ENCODE results near the gene RNF20. TPM values are rescaled to one million over a fixed set of nuclear protein-coding genes. Genes with fewer than 3 reads are reported as not detected.

Gene RNF20
- total and polyA plus RNA-seq, 2 donors (not counting 1 experiment from before 2014, with no cell fraction given): 5.7 to 56.4 TPM

DNA sequence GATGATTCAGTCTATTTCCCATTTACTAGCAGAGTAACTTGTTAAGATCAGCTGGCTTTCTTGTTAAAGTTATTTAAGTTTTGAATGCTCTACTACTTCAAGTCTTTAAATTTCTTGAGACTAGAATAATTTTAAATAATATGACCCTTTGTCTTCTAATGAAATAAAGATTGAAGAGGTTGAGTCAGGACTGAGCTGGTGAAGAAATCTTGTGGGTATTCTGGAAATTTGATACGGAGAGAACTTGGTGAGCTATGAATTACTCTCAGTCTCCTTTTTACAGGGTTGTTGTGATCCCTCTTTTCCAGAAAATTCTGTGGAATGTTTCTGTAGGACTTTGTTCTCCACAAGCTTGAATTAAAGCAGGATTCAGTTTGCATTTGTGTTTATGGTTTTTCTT is 29.3 kb downstream of the RNF20 start:
- Histone ChIP-seq H4K20me1 (ENCODE audit: control insufficient read depth, insufficient read depth, low read length, poor library complexity, severe bottlenecking) (peaks cover 3% of the 10 kb centered on the region), H3K79me2 (ENCODE audit: control insufficient read depth, insufficient read depth, low read length) (no peaks in the 10 kb centered on the region), H3K9me3 (ENCODE audit: control extremely low read depth in 1 of 3, control insufficient read depth in 2 of 3, insufficient read depth in 1 of 3, low read length in 2 of 3) (no peaks in the 10 kb centered on the region), H3K4me3 (ENCODE audit: control extremely low read depth in 1 of 5, extremely low read depth in 1 of 5, insufficient read depth in 1 of 5, low read depth in 2 of 5, low read length in 4 of 5) (no peak overlapping the region), H2AFZ (ENCODE audit: insufficient read depth, low read depth, low read length, poor library complexity, severe bottlenecking) (no peak overlapping the region), H3K4me2 (replicated peaks; ENCODE audit: low read depth, low read length, poor library complexity, severe bottlenecking) (no peak overlapping the region), H3K36me3 (replicated peaks in 1 of 2; ENCODE audit: control extremely low read depth in 1 of 2, control insufficient read depth in 1 of 2, extremely low read depth in 1 of 2, insufficient read depth in 2 of 2, low read length in 1 of 2) (peaks cover 3 to 73% of the 10 kb centered on the region in 2 experiments), H3K9ac (ENCODE audit: low read length) (no peak overlapping the region), H3K27ac (ENCODE audit: low read length in 2 of 2) (no peak overlapping the region), H3K4me1 (ENCODE audit: control insufficient read depth in 2 of 2, insufficient read depth in 2 of 2, low read length in 2 of 2) (no peaks in the 10 kb centered on the region), H3K27me3 (replicated peaks in 1 of 4; ENCODE audit: control extremely low read depth in 1 of 4, control insufficient read depth in 3 of 4, insufficient read depth in 4 of 4, low read length in 3 of 4) (no peaks in the 10 kb centered on the region)
- WGBS (ENCODE audit: insufficient coverage): no CpG with 5 or more reads among the region's 1 CpG
- no peaks in the 10 kb centered on the region for H3K4me1 Mint-ChIP-seq
- intact Hi-C loops (cut with micrococcal nuclease): no loop called here
- ChIA-PET POLR2A (no interaction called here), CTCF (no interaction called here)
- no peaks in the 10 kb centered on the region for H3K27me3 Mint-ChIP-seq
- no peak for TF ChIP-seq EZH2 (IDR thresholded peaks at IDR 0.05; ENCODE audit: borderline replicate concordance, insufficient read depth, low read depth, low read length, poor library complexity, severe bottlenecking)
- TF ChIP-seq, protein P1, sequence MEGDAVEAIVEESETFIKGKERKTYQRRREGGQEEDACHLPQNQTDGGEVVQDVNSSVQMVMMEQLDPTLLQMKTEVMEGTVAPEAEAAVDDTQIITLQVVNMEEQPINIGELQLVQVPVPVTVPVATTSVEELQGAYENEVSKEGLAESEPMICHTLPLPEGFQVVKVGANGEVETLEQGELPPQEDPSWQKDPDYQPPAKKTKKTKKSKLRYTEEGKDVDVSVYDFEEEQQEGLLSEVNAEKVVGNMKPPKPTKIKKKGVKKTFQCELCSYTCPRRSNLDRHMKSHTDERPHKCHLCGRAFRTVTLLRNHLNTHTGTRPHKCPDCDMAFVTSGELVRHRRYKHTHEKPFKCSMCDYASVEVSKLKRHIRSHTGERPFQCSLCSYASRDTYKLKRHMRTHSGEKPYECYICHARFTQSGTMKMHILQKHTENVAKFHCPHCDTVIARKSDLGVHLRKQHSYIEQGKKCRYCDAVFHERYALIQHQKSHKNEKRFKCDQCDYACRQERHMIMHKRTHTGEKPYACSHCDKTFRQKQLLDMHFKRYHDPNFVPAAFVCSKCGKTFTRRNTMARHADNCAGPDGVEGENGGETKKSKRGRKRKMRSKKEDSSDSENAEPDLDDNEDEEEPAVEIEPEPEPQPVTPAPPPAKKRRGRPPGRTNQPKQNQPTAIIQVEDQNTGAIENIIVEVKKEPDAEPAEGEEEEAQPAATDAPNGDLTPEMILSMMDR (IDR thresholded peaks at IDR 0.05): no peak
- no peaks in the 10 kb centered on the region for H3K9me3 Mint-ChIP-seq (ENCODE audit: insufficient read depth)
- DNase-seq: no peak
- H3K4me3 Mint-ChIP-seq: no peak overlapping the region
- no peak for ATAC-seq (ENCODE audit: low read depth)
- H3K27ac Mint-ChIP-seq: no peak overlapping the region

DNA sequence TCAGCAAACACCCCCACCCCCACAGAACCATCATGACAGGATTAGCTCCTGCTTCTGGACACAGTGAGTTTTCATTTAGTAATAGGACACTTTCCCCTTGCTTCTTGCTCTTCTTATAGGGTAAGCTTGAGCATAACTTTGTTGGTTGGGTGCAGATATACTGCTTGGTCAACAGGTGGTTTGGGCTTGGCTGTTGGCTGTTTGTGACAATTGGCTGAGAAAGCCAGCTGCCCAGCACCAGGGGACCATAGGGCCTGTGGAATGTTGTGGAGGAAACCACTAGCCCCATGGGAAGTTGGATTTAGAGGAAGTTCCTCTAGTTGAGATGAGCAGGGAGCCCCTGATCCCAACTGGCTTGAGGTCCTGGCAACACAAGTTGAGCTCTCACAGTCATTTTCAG is 30.6 kb downstream of the RNF20 start:
- no peak overlapping the region for H2AFZ ChIP-seq (ENCODE audit: insufficient read depth, low read depth, low read length, poor library complexity, severe bottlenecking)
- no peaks in the 10 kb centered on the region for H3K4me1 ChIP-seq (ENCODE audit: control insufficient read depth in 2 of 2, insufficient read depth in 2 of 2, low read length in 2 of 2)
- peaks cover 6 to 66% of the 10 kb centered on the region in 2 experiments for H3K36me3 ChIP-seq (replicated peaks in 1 of 2; ENCODE audit: control extremely low read depth in 1 of 2, control insufficient read depth in 1 of 2, extremely low read depth in 1 of 2, insufficient read depth in 2 of 2, low read length in 1 of 2)
- H3K27me3 Mint-ChIP-seq: no peaks in the 10 kb centered on the region
- H3K79me2 ChIP-seq (ENCODE audit: control insufficient read depth, insufficient read depth, low read length): no peaks in the 10 kb centered on the region
- intact Hi-C loops (cut with micrococcal nuclease): no loop called here
- TF ChIP-seq, protein P1 (IDR thresholded peaks at IDR 0.05): no peak
- no peak for TF ChIP-seq EZH2 (IDR thresholded peaks at IDR 0.05; ENCODE audit: borderline replicate concordance, insufficient read depth, low read depth, low read length, poor library complexity, severe bottlenecking)
- H3K4me1 Mint-ChIP-seq: no peaks in the 10 kb centered on the region
- H3K27ac Mint-ChIP-seq: no peak overlapping the region
- no peaks in the 10 kb centered on the region for H3K9me3 ChIP-seq (ENCODE audit: control extremely low read depth in 1 of 3, control insufficient read depth in 2 of 3, insufficient read depth in 1 of 3, low read length in 2 of 3)
- ChIA-PET CTCF (no interaction called here), POLR2A (no interaction called here)
- H3K4me3 ChIP-seq (ENCODE audit: control extremely low read depth in 1 of 5, extremely low read depth in 1 of 5, insufficient read depth in 1 of 5, low read depth in 2 of 5, low read length in 4 of 5): no peak overlapping the region
- no peaks in the 10 kb centered on the region for H3K27me3 ChIP-seq (replicated peaks in 1 of 4; ENCODE audit: control extremely low read depth in 1 of 4, control insufficient read depth in 3 of 4, insufficient read depth in 4 of 4, low read length in 3 of 4)
- H3K9me3 Mint-ChIP-seq (ENCODE audit: insufficient read depth): no peaks in the 10 kb centered on the region
- peaks cover under 1% of the 10 kb centered on the region for H4K20me1 ChIP-seq (ENCODE audit: control insufficient read depth, insufficient read depth, low read length, poor library complexity, severe bottlenecking)
- ATAC-seq (ENCODE audit: low read depth): no peak
- H3K4me2 ChIP-seq (replicated peaks; ENCODE audit: low read depth, low read length, poor library complexity, severe bottlenecking): no peak overlapping the region
- no peak overlapping the region for H3K27ac ChIP-seq (ENCODE audit: low read length in 2 of 2)
- H3K4me3 Mint-ChIP-seq: no peak overlapping the region
- no peak overlapping the region for H3K9ac ChIP-seq (ENCODE audit: low read length)
- no peak for DNase-seq
